HepG2 (cell line): ENCODE results near the gene ETV5. TPM values are rescaled to one million over a fixed set of nuclear protein-coding genes. Genes with fewer than 3 reads are reported as not detected.

Experiments used
- ATAC-seq: fragments of 200-7000 bp; cut with Tn5 transposase; 3 replicates; pipeline ENCODE4 v1.9.1; 2020; ENCODE audit warnings: mild to moderate bottlenecking, moderate library complexity
- BruUV-seq: library from RNA; stranded (reverse); fragments of 400-500 nt; replicated peaks from 2 replicates; lab custom pipeline; 2021; lab: Mats Ljungman, UMichigan
- CTCF ChIA-PET: fragments of 300-600 bp; formaldehyde crosslinking; extraction: SDS; loops from one replicate; lab custom pipeline; 2021; ENCODE audit warnings: low total read pairs, inconsistent platforms, low intra/inter-chr PET ratio; lab: Yijun Ruan, JAX
- POLR2A ChIA-PET: fragments of 350-600 bp; sonication (Branson Sonifier 250); formaldehyde crosslinking; loops from one replicate; lab custom pipeline; 2020; ENCODE audit warnings: antibody characterized with exemption, inconsistent platforms; lab: Yijun Ruan, JAX
- DNase-seq: peaks from one replicate; pipeline ENCODE4 v3.0.0-alpha.2; 2015; ENCODE audit warnings: low spot score
- FAIRE-seq: peaks from 3 replicates; lab custom pipeline; 2011; peaks lifted over from hg19 to GRCh38; lab: Jason Lieb, UNC
- H2AFZ ChIP-seq: one replicate; pipeline ENCODE4 v1.6.1; 2011; ENCODE audit warnings: low read length, inconsistent platforms
- H3K27ac ChIP-seq: fragments of 300-600 bp; 3 replicates; pipeline ENCODE4 v1.8.0; 2011; ENCODE audit warnings: mixed run types, mild to moderate bottlenecking, mixed read lengths, low read length, inconsistent platforms; ENCODE audit not compliant: insufficient read depth; ENCODE audit errors: extremely low read length
- H3K27me3 ChIP-seq, 2 experiments: fragments of 200-600 bp in 1 of 2; 2 replicates in 1 of 2; 3 replicates in 1 of 2; pipeline versions ENCODE4 v1.6.0 to v1.8.0; 2011; ENCODE audit warnings: low read length in 2 of 2, mild to moderate bottlenecking in 2 of 2, moderate library complexity in 2 of 2, inconsistent platforms in 1 of 2; ENCODE audit not compliant: insufficient read depth in 2 of 2, control insufficient read depth in 1 of 2
- H3K36me3 ChIP-seq, 2 experiments: fragments of 200-600 bp in 1 of 2; replicated peaks in 1 of 2; 2 replicates in 1 of 2; 3 replicates in 1 of 2; pipeline versions ENCODE4 v1.5.1 to v1.8.0; 2011; ENCODE audit warnings: low read length in 2 of 2, inconsistent platforms in 1 of 2; ENCODE audit not compliant: insufficient read depth in 2 of 2, control insufficient read depth in 1 of 2
- H3K4me1 ChIP-seq: 2 replicates; pipeline ENCODE4 v1.5.1; 2012; ENCODE audit warnings: low read length, inconsistent platforms; ENCODE audit not compliant: insufficient read depth
- H3K4me2 ChIP-seq: 2 replicates; pipeline ENCODE4 v1.6.0; 2011; ENCODE audit warnings: low read depth, low read length, inconsistent platforms
- H3K4me3 ChIP-seq, 3 experiments: fragments of 200-600 bp in 1 of 3; sonication (generic), shearing (Covaris generic) in 1 of 3; replicated peaks in 1 of 3; 2 replicates each; pipeline ENCODE4 v1.5.1; 2011 to 2016; ENCODE audit warnings: low read length in 3 of 3, inconsistent platforms in 2 of 3, low read depth in 2 of 3, mild to moderate bottlenecking in 2 of 3, control low read depth in 1 of 3, mixed read lengths in 1 of 3; ENCODE audit not compliant: insufficient read depth in 1 of 3
- H3K79me2 ChIP-seq: one replicate; pipeline ENCODE4 v1.6.1; 2011; ENCODE audit warnings: low read length, inconsistent platforms; ENCODE audit not compliant: insufficient read depth
- H3K9ac ChIP-seq: 2 replicates; pipeline ENCODE4 v1.6.0; 2011; ENCODE audit warnings: mild to moderate bottlenecking, low read depth, low read length, inconsistent platforms; ENCODE audit not compliant: insufficient read depth
- H3K9me3 ChIP-seq: 2 replicates; pipeline ENCODE4 v1.5.1; 2012; ENCODE audit warnings: mild to moderate bottlenecking, low read length
- H4K20me1 ChIP-seq: 2 replicates; pipeline ENCODE4 v1.6.0; 2011; ENCODE audit warnings: inconsistent platforms, mild to moderate bottlenecking, low read length, moderate library complexity; ENCODE audit not compliant: insufficient read depth
- ADNP ChIP-seq: sonication (generic); formaldehyde crosslinking; IDR thresholded peaks from 2 replicates; pipeline ENCODE4 v1.4.0; 2020; ENCODE audit warnings: missing genetic modification reagents
- HOXA5 ChIP-seq: sonication (generic); formaldehyde crosslinking; IDR thresholded peaks from 2 replicates; pipeline ENCODE4 v1.4.0; 2020; ENCODE audit warnings: missing genetic modification reagents
- SIX4 ChIP-seq: sonication (generic); formaldehyde crosslinking; IDR thresholded peaks from 2 replicates; pipeline ENCODE4 v1.4.0; 2020; ENCODE audit warnings: missing genetic modification reagents
- ZBTB20 ChIP-seq: sonication (generic); formaldehyde crosslinking; IDR thresholded peaks from 2 replicates; pipeline ENCODE4 v1.8.1; 2023; ENCODE audit warnings: missing genetic modification reagents, low read depth, mild to moderate bottlenecking, borderline replicate concordance
- ZBTB21 ChIP-seq: sonication (generic); formaldehyde crosslinking; IDR thresholded peaks from 2 replicates; pipeline ENCODE4 v1.4.0; 2020; ENCODE audit warnings: missing genetic modification reagents
- ZFP90 ChIP-seq: sonication (generic); formaldehyde crosslinking; IDR thresholded peaks from 2 replicates; pipeline ENCODE4 v1.8.0; 2022; ENCODE audit warnings: missing genetic modification reagents, mild to moderate bottlenecking, inconsistent platforms, borderline replicate concordance
- ZNF225 ChIP-seq: sonication (generic); formaldehyde crosslinking; IDR thresholded peaks from 2 replicates; pipeline ENCODE4 v1.4.0; 2020; ENCODE audit warnings: mild to moderate bottlenecking, missing genetic modification reagents
- ZNF564 ChIP-seq: sonication (generic); formaldehyde crosslinking; IDR thresholded peaks from 2 replicates; pipeline ENCODE4 v1.8.1; 2023; ENCODE audit warnings: mild to moderate bottlenecking, missing genetic modification reagents
- ZNF773 ChIP-seq: sonication (generic); formaldehyde crosslinking; IDR thresholded peaks from 2 replicates; pipeline ENCODE4 v1.4.0; 2020; ENCODE audit warnings: missing genetic modification reagents, borderline replicate concordance
- WGBS: methylation state at CpG from one replicate; pipeline ENCODE4 v1.1.6; 2017; ENCODE audit warnings: low lambda C conversion rate; 5-methylcytosine and 5-hydroxymethylcytosine counted together
- in situ Hi-C: cut with HindIII; loops from 2 replicates; pipeline ENCODE4 v1.10.0; 2017; ENCODE audit warnings: low pct_unique_long_range_greater_than_20kb; ENCODE audit not compliant: extremely low pct_ligation_motif_present
- intact Hi-C: fragments of 100-400 bp; cut with micrococcal nuclease; formaldehyde crosslinking; loops from one replicate; pipeline ENCODE4 v1.10.0; 2022; ENCODE audit not compliant: unreplicated experiment
- polyA plus RNA-seq, 8 experiments: library from polyadenylated mRNA; depleted of rRNA in 3 of 8; stranded (reverse) in 7 of 8; unstranded in 1 of 8; fragments of >200 nt; fragmentation: Illumina TruSeq in 4 of 8; extraction: Trizol in 4 of 8; gene quantifications; 2 replicates each; pipeline versions ENCODE4 v1.2.1 to v1.2.3, GENCODE V29; 2011 to 2016; ENCODE audit warnings: low read depth in 4 of 8, missing spikeins in 1 of 8, mixed read lengths in 1 of 8; ENCODE audit not compliant: insufficient read depth in 1 of 8
- total RNA-seq, 5 experiments: library from RNA; depleted of rRNA; stranded (reverse); fragments of >200 nt; fragmentation: Illumina TruSeq; extraction: Trizol; gene quantifications; 2 replicates each; pipeline ENCODE4 v1.2.3, GENCODE V29; 2016; ENCODE audit warnings: low read depth in 1 of 5
- TF ChIP-seq, protein P1 (sequence below): sonication (generic); formaldehyde crosslinking; IDR thresholded peaks from 2 replicates; pipeline ENCODE4 v1.4.0; 2020; ENCODE audit warnings: mild to moderate bottlenecking, low read depth, missing genetic modification reagents
- TF ChIP-seq, protein P2 (sequence below): sonication (generic); formaldehyde crosslinking; IDR thresholded peaks from 2 replicates; pipeline ENCODE4 v1.5.0; 2020; ENCODE audit warnings: mild to moderate bottlenecking, missing genetic modification reagents
- TF ChIP-seq, protein P3 (sequence below): sonication (generic); formaldehyde crosslinking; IDR thresholded peaks from 2 replicates; pipeline ENCODE4 v1.4.0; 2020; ENCODE audit warnings: missing genetic modification reagents

The ETV5 gene
- total and polyA plus RNA-seq, 2 of the 13 experiments (the other 11 are each of a cell fraction or from before 2014, with no cell fraction given) = 52.9 to 57.2 TPM

DNA sequence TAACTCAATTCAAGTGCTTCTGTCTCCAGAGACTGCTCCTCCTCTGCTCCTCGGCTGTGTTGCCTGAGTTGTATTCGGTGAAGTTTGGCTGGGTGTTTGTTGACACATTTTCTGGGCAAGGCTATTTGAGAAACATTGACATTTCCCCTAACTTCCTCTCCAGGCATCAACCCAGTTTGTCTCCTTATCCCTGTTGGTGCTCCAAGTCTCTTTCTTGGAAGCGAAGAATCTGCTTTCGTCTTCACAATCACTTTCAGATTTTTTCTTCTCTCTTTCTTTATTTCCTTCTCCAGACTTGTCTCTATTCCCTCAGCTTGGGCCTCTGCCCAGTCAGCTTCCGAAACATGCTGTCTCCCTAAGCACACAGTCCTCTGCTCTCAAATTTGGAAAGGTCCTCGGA, 84.7 kb downstream of the ETV5 start (continued):
- no peak for TF ChIP-seq ZFP90
- TF ChIP-seq SIX4 (CRISPR knock-in tag) = no peak
- no peak for TF ChIP-seq ZNF773 (CRISPR knock-in tag)
- TF ChIP-seq ZBTB21 (CRISPR knock-in tag) = no peak
- TF ChIP-seq, protein P1, sequence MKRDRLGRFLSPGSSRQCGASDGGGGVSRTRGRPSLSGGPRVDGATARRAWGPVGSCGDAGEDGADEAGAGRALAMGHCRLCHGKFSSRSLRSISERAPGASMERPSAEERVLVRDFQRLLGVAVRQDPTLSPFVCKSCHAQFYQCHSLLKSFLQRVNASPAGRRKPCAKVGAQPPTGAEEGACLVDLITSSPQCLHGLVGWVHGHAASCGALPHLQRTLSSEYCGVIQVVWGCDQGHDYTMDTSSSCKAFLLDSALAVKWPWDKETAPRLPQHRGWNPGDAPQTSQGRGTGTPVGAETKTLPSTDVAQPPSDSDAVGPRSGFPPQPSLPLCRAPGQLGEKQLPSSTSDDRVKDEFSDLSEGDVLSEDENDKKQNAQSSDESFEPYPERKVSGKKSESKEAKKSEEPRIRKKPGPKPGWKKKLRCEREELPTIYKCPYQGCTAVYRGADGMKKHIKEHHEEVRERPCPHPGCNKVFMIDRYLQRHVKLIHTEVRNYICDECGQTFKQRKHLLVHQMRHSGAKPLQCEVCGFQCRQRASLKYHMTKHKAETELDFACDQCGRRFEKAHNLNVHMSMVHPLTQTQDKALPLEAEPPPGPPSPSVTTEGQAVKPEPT (CRISPR knock-in tag) = no peak
- TF ChIP-seq ZNF564 = no peak
- TF ChIP-seq, protein P2, sequence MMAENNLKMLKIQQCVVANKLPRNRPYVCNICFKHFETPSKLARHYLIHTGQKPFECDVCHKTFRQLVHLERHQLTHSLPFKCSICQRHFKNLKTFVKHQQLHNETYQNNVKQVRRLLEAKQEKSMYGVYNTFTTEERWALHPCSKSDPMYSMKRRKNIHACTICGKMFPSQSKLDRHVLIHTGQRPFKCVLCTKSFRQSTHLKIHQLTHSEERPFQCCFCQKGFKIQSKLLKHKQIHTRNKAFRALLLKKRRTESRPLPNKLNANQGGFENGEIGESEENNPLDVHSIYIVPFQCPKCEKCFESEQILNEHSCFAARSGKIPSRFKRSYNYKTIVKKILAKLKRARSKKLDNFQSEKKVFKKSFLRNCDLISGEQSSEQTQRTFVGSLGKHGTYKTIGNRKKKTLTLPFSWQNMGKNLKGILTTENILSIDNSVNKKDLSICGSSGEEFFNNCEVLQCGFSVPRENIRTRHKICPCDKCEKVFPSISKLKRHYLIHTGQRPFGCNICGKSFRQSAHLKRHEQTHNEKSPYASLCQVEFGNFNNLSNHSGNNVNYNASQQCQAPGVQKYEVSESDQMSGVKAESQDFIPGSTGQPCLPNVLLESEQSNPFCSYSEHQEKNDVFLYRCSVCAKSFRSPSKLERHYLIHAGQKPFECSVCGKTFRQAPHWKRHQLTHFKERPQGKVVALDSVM (CRISPR knock-in tag) = no peak
- no peak for TF ChIP-seq HOXA5 (CRISPR knock-in tag)

DNA sequence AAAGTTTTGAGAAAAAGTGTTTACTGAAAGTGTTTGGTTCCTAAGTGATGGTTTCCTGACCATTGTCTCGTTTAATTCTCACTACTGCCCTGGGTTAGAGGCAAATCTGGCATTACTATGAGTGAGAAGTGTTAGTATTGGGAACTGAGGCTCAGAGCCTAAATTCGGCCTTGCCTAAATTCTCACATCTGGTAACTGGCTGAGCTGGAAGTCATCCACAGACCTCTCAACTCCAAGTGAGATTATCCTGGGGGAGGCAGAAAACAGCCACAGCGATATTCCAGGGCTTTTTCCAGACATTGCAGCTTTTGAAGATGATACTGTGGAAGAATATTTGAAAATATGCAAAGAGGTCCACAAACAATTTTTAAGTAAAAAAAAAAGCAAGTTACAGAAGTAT, 86.0 kb downstream of the ETV5 start:
- intact Hi-C loops = no loop called here

More for the DNA sequence above, 86.0 kb downstream of the ETV5 start:
- in situ Hi-C loops = no loop called here
- ATAC-seq = no peak
- H3K4me1 ChIP-seq = no peaks in the 10 kb centered on the region
- no peaks in the 10 kb centered on the region for H4K20me1 ChIP-seq
- H3K36me3 ChIP-seq = no peaks in the 10 kb centered on the region
- no peaks in the 10 kb centered on the region for H3K79me2 ChIP-seq
- no peaks in the 10 kb centered on the region for H3K9me3 ChIP-seq
- H3K27ac ChIP-seq = no peak overlapping the region
- no peak overlapping the region for H3K4me2 ChIP-seq
- DNase-seq = no peak
- no peak overlapping the region for H3K4me3 ChIP-seq
- WGBS = 18% methylated on average over 3 of the region's 3 CpGs
- BruUV-seq = no TSS peak
- TF ChIP-seq ZNF225 (no peak), ADNP (no peak), ZBTB20 (CRISPR knock-in tag) (no peak)
- TF ChIP-seq, protein P3, sequence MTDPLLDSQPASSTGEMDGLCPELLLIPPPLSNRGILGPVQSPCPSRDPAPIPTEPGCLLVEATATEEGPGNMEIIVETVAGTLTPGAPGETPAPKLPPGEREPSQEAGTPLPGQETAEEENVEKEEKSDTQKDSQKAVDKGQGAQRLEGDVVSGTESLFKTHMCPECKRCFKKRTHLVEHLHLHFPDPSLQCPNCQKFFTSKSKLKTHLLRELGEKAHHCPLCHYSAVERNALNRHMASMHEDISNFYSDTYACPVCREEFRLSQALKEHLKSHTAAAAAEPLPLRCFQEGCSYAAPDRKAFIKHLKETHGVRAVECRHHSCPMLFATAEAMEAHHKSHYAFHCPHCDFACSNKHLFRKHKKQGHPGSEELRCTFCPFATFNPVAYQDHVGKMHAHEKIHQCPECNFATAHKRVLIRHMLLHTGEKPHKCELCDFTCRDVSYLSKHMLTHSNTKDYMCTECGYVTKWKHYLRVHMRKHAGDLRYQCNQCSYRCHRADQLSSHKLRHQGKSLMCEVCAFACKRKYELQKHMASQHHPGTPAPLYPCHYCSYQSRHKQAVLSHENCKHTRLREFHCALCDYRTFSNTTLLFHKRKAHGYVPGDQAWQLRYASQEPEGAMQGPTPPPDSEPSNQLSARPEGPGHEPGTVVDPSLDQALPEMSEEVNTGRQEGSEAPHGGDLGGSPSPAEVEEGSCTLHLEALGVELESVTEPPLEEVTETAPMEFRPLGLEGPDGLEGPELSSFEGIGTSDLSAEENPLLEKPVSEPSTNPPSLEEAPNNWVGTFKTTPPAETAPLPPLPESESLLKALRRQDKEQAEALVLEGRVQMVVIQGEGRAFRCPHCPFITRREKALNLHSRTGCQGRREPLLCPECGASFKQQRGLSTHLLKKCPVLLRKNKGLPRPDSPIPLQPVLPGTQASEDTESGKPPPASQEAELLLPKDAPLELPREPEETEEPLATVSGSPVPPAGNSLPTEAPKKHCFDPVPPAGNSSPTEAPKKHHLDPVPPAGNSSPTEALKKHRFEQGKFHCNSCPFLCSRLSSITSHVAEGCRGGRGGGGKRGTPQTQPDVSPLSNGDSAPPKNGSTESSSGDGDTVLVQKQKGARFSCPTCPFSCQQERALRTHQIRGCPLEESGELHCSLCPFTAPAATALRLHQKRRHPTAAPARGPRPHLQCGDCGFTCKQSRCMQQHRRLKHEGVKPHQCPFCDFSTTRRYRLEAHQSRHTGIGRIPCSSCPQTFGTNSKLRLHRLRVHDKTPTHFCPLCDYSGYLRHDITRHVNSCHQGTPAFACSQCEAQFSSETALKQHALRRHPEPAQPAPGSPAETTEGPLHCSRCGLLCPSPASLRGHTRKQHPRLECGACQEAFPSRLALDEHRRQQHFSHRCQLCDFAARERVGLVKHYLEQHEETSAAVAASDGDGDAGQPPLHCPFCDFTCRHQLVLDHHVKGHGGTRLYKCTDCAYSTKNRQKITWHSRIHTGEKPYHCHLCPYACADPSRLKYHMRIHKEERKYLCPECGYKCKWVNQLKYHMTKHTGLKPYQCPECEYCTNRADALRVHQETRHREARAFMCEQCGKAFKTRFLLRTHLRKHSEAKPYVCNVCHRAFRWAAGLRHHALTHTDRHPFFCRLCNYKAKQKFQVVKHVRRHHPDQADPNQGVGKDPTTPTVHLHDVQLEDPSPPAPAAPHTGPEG (CRISPR knock-in tag) = no peak
- no peak overlapping the region for H3K9ac ChIP-seq
- FAIRE-seq = no peak
- peaks cover 0 to 7% of the 10 kb centered on the region in 2 experiments; a peak in 2 of 5 replicates for H3K27me3 ChIP-seq
- H2AFZ ChIP-seq = no peak overlapping the region
- ChIA-PET POLR2A (no interaction called here), CTCF (no interaction called here)
